HG03521 (cell line): Measurements from ENCODE around the gene ELMOD3.
"Not testable (repeated sequence)": the region's sequence is repeated elsewhere in the genome, so short reads cannot be mapped to it uniquely, and the experiment has no call there.

Source experiments
- ATAC-seq: cut with Tn5 transposase; IDR thresholded peaks from one replicate; pipeline ENCODE4 v1.9.1; 2021; ENCODE audit warnings: mild to moderate bottlenecking, moderate library complexity; ENCODE audit not compliant: unreplicated experiment

ELMOD3 gene

GRCh38 chr2:85371045-85371444 lies 16.5 kb downstream of the ELMOD3 start:
- ATAC-seq, result no peak

GRCh38 chr2:85376291-85377065 lies 21.9 kb downstream of the ELMOD3 start:
- no peak for ATAC-seq

- no peak for ATAC-seq
Measured at GRCh38 chr2:85377083-85377482, 22.5 kb downstream of the ELMOD3 start.

- ATAC-seq, result no peak
Measured at GRCh38 chr2:85378257-85378656, 23.7 kb downstream of the ELMOD3 start.

DNA sequence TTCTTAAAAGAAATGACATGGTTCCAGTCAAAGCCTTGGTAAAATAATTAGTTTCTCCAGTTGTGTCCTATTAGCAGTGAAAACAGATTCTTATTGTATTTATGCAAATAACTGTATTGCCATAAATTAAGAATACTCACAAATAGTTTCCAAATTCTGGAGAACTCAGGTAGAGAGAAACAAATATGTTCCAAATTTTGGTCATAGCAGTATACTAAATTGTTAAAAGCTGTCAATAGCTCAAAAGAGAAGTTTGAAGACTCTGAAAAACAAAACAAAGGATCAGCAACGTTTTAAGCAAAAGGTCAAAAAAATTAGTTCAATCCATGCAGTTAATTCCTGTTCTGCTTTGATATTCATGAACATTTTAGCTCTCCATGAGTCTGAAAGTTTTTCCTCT lies 25.5 kb downstream of the ELMOD3 start:
- ATAC-seq, result no peak

DNA sequence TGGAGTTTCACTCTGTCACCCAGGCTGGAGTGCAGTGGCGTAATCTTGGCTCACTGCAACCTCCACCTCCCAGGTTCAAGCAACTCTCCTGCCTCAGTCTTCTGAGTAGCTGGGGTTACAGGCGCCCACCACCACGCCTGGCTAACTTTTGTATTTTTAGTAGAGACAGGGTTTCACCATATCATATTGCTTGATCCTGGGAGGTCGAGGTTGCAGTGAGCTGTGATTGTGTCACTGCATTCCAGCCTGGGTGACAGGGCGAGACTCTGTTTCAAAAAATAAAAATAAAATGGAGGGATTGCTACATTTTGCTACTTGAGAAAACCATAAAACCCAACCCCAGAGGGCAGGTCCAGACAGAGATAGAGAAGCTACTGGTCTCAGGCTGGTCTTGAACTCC lies 28.6 kb downstream of the ELMOD3 start:
- not testable (repeated sequence) for ATAC-seq

GRCh38 chr2:85383850-85384249 lies 29.3 kb downstream of the ELMOD3 start:
- no peak for ATAC-seq

DNA sequence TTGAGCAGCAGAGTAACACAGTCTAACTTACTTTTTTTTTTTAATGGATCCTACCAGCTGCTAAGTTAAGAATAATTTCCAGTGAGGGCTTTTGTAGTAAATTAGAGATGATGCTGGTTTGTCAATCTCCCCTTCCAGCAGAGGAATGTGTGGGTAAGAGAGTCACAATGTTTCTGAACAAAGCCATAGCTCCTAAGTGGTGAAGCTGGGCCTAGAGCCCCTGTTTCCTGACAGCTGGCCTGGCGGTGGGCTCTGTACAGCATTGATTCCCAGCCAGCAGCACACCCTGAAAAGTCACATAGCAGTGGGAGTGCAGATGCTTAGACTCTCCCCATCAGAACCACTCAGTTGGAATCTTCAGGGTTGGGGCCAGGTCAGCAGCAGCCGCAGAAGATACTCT lies 31.2 kb downstream of the ELMOD3 start:
- no peak for ATAC-seq

- ATAC-seq, result no peak
Measured at GRCh38 chr2:85387754-85388153, 33.2 kb downstream of the ELMOD3 start.

GRCh38 chr2:85388878-85389538 lies 34.4 kb downstream of the ELMOD3 start:
- ATAC-seq, result no peak

DNA sequence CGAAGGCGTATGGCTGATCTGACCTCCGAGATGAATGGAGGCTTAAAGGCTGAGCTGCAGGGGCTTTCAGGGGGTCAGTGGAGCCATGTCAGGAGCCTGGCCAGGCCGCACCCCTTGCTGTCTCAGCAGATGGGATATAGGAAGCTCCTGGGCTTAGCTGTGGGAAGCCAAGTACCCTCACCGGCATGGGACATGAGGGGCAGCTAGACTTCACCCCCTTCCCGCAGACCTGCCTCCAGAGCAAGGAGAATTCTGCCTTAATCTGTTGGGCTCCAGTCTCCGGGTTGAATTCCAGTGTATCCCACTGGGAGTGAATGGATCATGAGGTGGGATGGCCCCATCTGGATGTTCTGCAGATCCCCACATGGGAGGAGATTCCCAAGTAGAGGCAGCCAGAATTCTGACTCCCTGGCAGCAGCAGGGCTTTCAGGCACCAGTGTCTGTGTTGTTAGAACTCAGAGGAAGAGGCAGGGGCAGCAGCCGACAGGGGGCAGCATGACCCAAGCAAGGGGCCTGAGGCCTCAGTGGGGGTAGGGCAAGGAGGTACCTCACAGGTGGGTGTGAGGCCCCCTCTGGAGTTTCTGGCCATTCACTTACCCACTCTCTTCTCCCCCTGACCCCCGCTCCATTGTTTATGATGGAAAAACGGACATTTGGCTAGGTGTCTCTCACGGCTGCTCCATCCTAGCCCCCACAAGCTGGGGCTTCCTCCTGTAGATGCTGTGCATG lies 36.5 kb downstream of the ELMOD3 start:
- ATAC-seq, result no peak

GRCh38 chr2:85393836-85394235 lies 39.3 kb downstream of the ELMOD3 start:
- no peak for ATAC-seq

- ATAC-seq, result no peak
Measured at GRCh38 chr2:85394261-85394681, 39.7 kb downstream of the ELMOD3 start.

DNA sequence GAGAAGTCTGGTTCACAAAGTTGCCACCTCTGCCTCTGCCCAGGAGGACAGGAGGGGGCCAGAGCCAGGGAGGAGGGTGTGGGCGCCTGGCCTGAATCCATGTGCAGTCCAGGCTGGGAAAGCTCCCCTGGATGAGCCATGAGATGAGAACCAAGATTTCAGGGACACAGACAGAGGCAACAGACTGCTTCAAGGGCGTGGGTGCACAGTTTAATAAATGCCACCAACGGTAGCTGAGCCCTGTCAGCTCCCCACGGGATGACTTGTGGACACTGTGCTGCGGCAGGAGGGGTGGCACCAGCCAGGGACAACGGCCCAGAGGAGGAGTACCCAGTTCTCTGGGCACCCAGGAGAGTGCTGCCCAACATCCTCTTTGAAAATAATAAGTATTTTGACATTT lies 40.4 kb downstream of the ELMOD3 start:
- no peak for ATAC-seq

DNA sequence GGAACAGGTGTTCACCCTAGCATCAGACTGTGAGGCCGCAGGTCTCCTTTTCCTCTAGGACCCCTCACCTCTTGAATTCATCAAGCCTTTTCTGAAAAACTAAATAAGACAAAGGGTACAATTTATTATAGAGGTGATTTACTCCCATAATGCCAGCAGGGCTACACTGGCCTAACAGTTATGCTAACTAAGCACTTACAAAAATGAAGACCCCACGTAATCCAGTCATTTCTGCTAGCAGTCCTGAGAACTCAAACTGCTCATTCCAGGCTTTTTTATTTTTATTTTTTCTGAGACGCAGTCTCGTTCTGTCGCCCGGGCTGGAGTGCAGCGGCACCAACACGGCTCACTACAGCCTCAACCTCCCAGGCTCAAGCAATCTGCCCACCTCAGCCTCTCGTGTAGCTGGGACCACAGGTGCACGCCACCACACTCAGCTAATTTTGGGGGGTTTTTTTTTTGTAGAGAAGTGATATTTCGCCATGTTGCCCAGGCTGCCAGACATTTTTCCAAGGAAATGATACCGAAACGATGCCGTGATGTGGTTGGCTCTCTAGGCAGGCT lies 41.4 kb downstream of the ELMOD3 start:
- no peak for ATAC-seq

- no peak for ATAC-seq
Measured at GRCh38 chr2:85396531-85397470, 42.2 kb downstream of the ELMOD3 start.

DNA sequence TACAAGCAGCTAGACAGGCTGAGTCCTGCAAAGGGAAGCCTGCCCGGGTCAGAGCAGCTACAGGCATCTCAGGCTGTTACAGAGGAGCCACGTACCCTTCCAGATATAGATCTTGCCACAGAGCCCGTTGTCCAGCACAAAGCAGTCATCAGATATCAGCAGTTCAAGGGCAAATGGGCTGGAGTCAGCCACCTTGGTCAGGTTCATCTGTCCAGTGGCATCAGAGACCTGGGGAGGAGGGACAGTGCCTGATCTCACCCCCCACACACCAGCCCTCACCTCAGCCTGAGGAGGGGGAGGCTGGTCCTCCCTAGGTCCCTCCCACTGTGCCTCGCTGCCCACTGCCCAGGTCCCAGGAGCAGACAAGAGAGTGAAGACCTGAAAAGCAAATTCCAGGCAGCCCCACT lies 43.4 kb downstream of the ELMOD3 start:
- ATAC-seq, result no peak

DNA sequence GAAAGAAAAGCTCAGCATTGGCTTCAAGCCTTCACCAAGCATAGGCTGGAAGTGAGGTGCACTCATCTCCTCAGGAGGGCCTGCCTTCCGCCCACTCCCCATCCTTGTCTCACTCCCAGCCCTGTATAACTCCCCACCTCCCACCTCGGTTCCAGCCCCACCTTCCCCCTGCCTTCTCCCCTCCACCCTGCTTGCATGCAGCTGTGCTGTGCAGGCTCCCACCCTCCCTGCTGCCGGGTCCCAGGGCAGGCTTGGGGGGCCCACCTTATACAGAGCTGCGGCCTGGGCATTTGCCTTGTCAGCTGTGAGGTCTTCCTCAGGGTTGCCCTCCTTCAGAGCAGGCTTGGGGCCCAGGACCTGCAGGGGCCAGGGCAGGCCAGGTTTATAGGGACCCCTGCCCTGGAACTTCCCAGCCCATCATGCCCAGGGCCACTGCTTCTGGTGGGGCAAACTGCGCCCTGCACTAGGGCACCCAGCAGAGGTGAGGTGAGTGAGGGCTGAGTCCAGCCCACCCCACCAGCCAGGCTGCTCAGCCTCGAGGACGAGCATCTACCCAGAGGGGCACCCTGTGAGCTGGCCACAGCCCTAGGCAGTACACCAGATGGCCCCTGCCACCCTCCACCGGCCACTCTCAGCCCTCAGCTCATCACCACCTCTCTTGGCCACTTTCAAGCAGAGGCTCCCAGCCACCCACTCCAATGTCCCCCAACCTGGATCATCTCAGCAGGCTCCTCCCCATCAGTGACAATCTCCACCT lies 44.0 kb downstream of the ELMOD3 start:
- ATAC-seq, result no peak

DNA sequence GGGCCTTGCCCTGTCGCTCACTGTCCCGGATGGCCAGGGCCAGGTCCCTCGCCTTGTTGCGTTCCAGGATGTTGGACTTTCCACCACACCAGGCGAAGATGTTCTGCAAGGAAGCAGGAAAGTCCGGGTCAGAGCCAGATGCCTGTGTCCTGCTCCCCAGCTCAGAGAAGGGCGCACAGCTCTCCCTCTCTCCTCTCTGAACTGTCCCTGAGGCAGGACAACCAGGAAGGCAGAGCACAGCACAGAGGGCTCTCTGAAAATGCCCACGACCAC lies 44.5 kb downstream of the ELMOD3 start:
- ATAC-seq, result no peak

DNA sequence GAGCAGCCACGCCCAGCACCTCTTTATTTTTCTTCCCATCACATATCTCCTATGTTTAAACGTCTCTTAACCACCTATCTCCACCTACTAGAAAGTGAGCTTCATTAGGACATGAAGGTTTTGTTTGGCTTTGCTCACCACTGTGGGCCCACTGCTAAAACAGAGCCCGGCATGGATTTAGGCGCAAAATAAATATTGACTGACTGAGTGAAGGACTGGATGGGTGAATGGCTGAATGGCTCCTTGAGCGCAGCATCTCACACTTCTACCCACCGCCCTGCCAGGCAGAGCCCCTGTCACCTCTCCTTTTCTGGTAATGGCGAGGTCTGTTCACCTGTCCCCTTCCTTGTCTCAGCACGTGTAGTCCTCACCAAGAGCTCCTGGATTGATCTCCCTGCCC lies 45.5 kb downstream of the ELMOD3 start:
- ATAC-seq, result no peak
